Right renal pelvis (tissue), 4 donors: ENCODE measurements around the gene ID1. TPM values are rescaled to one million over a fixed set of nuclear protein-coding genes. Genes with fewer than 3 reads are reported as not detected.
A peak's percentile ranks its signal among the peaks of the same experiment; 100 is the strongest.
"Not testable (repeated sequence)": the region's sequence is repeated elsewhere in the genome, so short reads cannot be mapped to it uniquely, and the experiment has no call there.

Experiments
- DNase-seq, 4 donors: peaks; one replicate each; pipeline ENCODE4 v3.0.0-alpha.2; 2013; ENCODE audit warnings: low read depth in 4 of 4, low spot score in 3 of 4, missing footprints in 1 of 4
- polyA plus RNA-seq, 4 donors: library from polyadenylated mRNA; unstranded; fragments of 120-200 nt; gene quantifications; one replicate each; pipeline ENCODE4 v1.2.1, GENCODE V29; 2013; ENCODE audit not compliant: insufficient read length in 4 of 4

Gene ID1
- polyA plus RNA-seq, 4 donors: 166 to 231 (median 190) TPM

- no peak for DNase-seq
These were observed 8.1 kb upstream of the ID1 start for GRCh38 chr20:31596831-31597480.

GRCh38 chr20:31597481-31597855 lies 7.6 kb upstream of the ID1 start:
- no peak for DNase-seq

- no peak for DNase-seq
These were observed 2.7 kb upstream of the ID1 start for GRCh38 chr20:31602431-31602778.

- no peak for DNase-seq
These were observed 2.2 kb upstream of the ID1 start for GRCh38 chr20:31602779-31603441.

- DNase-seq: peak; percentile 98 to 99 (median 98)
These were observed 1.1 kb upstream of the ID1 start for GRCh38 chr20:31603822-31604566.

- no peak for DNase-seq
These were observed 490 bp upstream of the ID1 start for GRCh38 chr20:31604567-31605030.

- no peak for DNase-seq
These were observed 1.1 kb downstream of the ID1 start for GRCh38 chr20:31605902-31606803.

GRCh38 chr20:31606804-31607639 lies 1.9 kb downstream of the ID1 start:
- no peak for DNase-seq

GRCh38 chr20:31607640-31608250 lies 2.7 kb downstream of the ID1 start:
- DNase-seq: no peak

- peak in 3 of 4 donors; percentile 81 to 89 (median 84) for DNase-seq
These were observed 3.3 kb downstream of the ID1 start for GRCh38 chr20:31608251-31608945.

- DNase-seq: not testable (repeated sequence)
These were observed 7.2 kb downstream of the ID1 start for GRCh38 chr20:31612271-31612640.

GRCh38 chr20:31615416-31615815 lies 10.3 kb downstream of the ID1 start:
- no peak for DNase-seq

GRCh38 chr20:31617432-31618104 lies 12.5 kb downstream of the ID1 start:
- no peak for DNase-seq

- DNase-seq: no peak
These were observed 15.2 kb downstream of the ID1 start for GRCh38 chr20:31620246-31620645.

GRCh38 chr20:31623123-31623505 lies 18.0 kb downstream of the ID1 start:
- DNase-seq: not testable (repeated sequence)

GRCh38 chr20:31626534-31626933 lies 21.4 kb downstream of the ID1 start:
- not testable (repeated sequence) for DNase-seq

GRCh38 chr20:31628057-31628456 lies 23.0 kb downstream of the ID1 start:
- DNase-seq: not testable (repeated sequence)

- no peak for DNase-seq
These were observed 25.2 kb downstream of the ID1 start for GRCh38 chr20:31630187-31630790.
